ENCODE data around the gene PLPP1.
"Not testable (repeated sequence)": the region's sequence is repeated elsewhere in the genome, so short reads cannot be mapped to it uniquely, and the experiment has no call there.

PLPP1 gene

GRCh38 chr5:55541056-55541635 is 6.4 kb upstream of the PLPP1 start:
- Histone ChIP-seq H3K4me3 (ENCODE audit: low read length) (no peak overlapping the region), H3K36me3 (ENCODE audit: control insufficient read depth, low read depth, low read length) (no peaks in the 10 kb centered on the region), H3K27me3 (ENCODE audit: control insufficient read depth, insufficient read depth, low read length) (no peaks in the 10 kb centered on the region), H3K27ac (ENCODE audit: low read length) (no peak overlapping the region), H3K4me1 (ENCODE audit: control insufficient read depth, low read depth, low read length) (peaks cover 17% of the 10 kb centered on the region), H3K9ac (ENCODE audit: low read length) (no peak overlapping the region), H3K9me3 (ENCODE audit: control insufficient read depth, low read depth, low read length) (no peaks in the 10 kb centered on the region)

GRCh38 chr5:55540525-55540924 is 5.8 kb upstream of the PLPP1 start:
- Histone ChIP-seq H3K27me3 (ENCODE audit: control insufficient read depth, insufficient read depth, low read length) (no peaks in the 10 kb centered on the region), H3K9me3 (ENCODE audit: control insufficient read depth, low read depth, low read length) (no peaks in the 10 kb centered on the region), H3K27ac (ENCODE audit: low read length) (no peak overlapping the region), H3K4me1 (ENCODE audit: control insufficient read depth, low read depth, low read length) (peaks cover 24% of the 10 kb centered on the region), H3K36me3 (ENCODE audit: control insufficient read depth, low read depth, low read length) (no peaks in the 10 kb centered on the region), H3K4me3 (ENCODE audit: low read length) (no peak overlapping the region), H3K9ac (ENCODE audit: low read length) (no peak overlapping the region)

GRCh38 chr5:55540024-55540423 is 5.3 kb upstream of the PLPP1 start:
- no peak overlapping the region for H3K9ac ChIP-seq (ENCODE audit: low read length)
- no peak overlapping the region for H3K4me3 ChIP-seq (ENCODE audit: low read length)
- H3K27me3 ChIP-seq (ENCODE audit: control insufficient read depth, insufficient read depth, low read length): no peaks in the 10 kb centered on the region
- H3K27ac ChIP-seq (ENCODE audit: low read length): no peak overlapping the region
- peaks cover 26% of the 10 kb centered on the region for H3K4me1 ChIP-seq (ENCODE audit: control insufficient read depth, low read depth, low read length)
- no peaks in the 10 kb centered on the region for H3K9me3 ChIP-seq (ENCODE audit: control insufficient read depth, low read depth, low read length)
- no peaks in the 10 kb centered on the region for H3K36me3 ChIP-seq (ENCODE audit: control insufficient read depth, low read depth, low read length)

GRCh38 chr5:55538661-55539060 is 3.9 kb upstream of the PLPP1 start:
- H3K9me3 ChIP-seq (ENCODE audit: control insufficient read depth, low read depth, low read length): no peaks in the 10 kb centered on the region
- no peak overlapping the region for H3K9ac ChIP-seq (ENCODE audit: low read length)
- H3K27ac ChIP-seq (ENCODE audit: low read length): no peak overlapping the region
- H3K36me3 ChIP-seq (ENCODE audit: control insufficient read depth, low read depth, low read length): no peaks in the 10 kb centered on the region
- peaks cover 28% of the 10 kb centered on the region for H3K4me1 ChIP-seq (ENCODE audit: control insufficient read depth, low read depth, low read length)
- H3K4me3 ChIP-seq (ENCODE audit: low read length): no peak overlapping the region
- H3K27me3 ChIP-seq (ENCODE audit: control insufficient read depth, insufficient read depth, low read length): no peaks in the 10 kb centered on the region

- H3K4me1 ChIP-seq (ENCODE audit: control insufficient read depth, low read depth, low read length): peaks cover 31% of the 10 kb centered on the region
- not testable (repeated sequence) for H3K27ac ChIP-seq (ENCODE audit: low read length); H3K27me3 ChIP-seq (ENCODE audit: control insufficient read depth, insufficient read depth, low read length); H3K36me3 ChIP-seq (ENCODE audit: control insufficient read depth, low read depth, low read length); H3K4me3 ChIP-seq (ENCODE audit: low read length); H3K9ac ChIP-seq (ENCODE audit: low read length); H3K9me3 ChIP-seq (ENCODE audit: control insufficient read depth, low read depth, low read length)
These were observed 2.6 kb upstream of the PLPP1 start for GRCh38 chr5:55537315-55537714.

- Histone ChIP-seq H3K4me3 (ENCODE audit: low read length) (peak overlapping the region; percentile 86), H3K4me1 (ENCODE audit: control insufficient read depth, low read depth, low read length) (peaks cover 26% of the 10 kb centered on the region), H3K36me3 (ENCODE audit: control insufficient read depth, low read depth, low read length) (peaks cover under 1% of the 10 kb centered on the region), H3K9ac (ENCODE audit: low read length) (peak overlapping the region; percentile 59), H3K9me3 (ENCODE audit: control insufficient read depth, low read depth, low read length) (no peaks in the 10 kb centered on the region), H3K27ac (ENCODE audit: low read length) (peak overlapping the region; percentile 76), H3K27me3 (ENCODE audit: control insufficient read depth, insufficient read depth, low read length) (no peaks in the 10 kb centered on the region)
These were observed 588 bp upstream of the PLPP1 start for GRCh38 chr5:55535199-55535905.

GRCh38 chr5:55533521-55534435 is 986 bp downstream of the PLPP1 start:
- Histone ChIP-seq H3K36me3 (ENCODE audit: control insufficient read depth, low read depth, low read length) (peaks cover 7% of the 10 kb centered on the region), H3K9ac (ENCODE audit: low read length) (peak overlapping the region; percentile 59), H3K4me1 (ENCODE audit: control insufficient read depth, low read depth, low read length) (peaks cover 25% of the 10 kb centered on the region), H3K9me3 (ENCODE audit: control insufficient read depth, low read depth, low read length) (no peaks in the 10 kb centered on the region), H3K4me3 (ENCODE audit: low read length) (peak overlapping the region; percentile 86), H3K27ac (ENCODE audit: low read length) (no peak overlapping the region), H3K27me3 (ENCODE audit: control insufficient read depth, insufficient read depth, low read length) (no peaks in the 10 kb centered on the region)

GRCh38 chr5:55530669-55531068 is 4.1 kb downstream of the PLPP1 start:
- H3K4me1 ChIP-seq (ENCODE audit: control insufficient read depth, low read depth, low read length): peaks cover 16% of the 10 kb centered on the region

GRCh38 chr5:55524816-55525215 is 9.9 kb downstream of the PLPP1 start:
- no peak overlapping the region for H3K4me3 ChIP-seq (ENCODE audit: low read length)
- H3K4me1 ChIP-seq (ENCODE audit: control insufficient read depth, low read depth, low read length): no peaks in the 10 kb centered on the region
- H3K36me3 ChIP-seq (ENCODE audit: control insufficient read depth, low read depth, low read length): peaks cover under 1% of the 10 kb centered on the region
- H3K27ac ChIP-seq (ENCODE audit: low read length): no peak overlapping the region
- no peaks in the 10 kb centered on the region for H3K27me3 ChIP-seq (ENCODE audit: control insufficient read depth, insufficient read depth, low read length)
- H3K9me3 ChIP-seq (ENCODE audit: control insufficient read depth, low read depth, low read length): no peaks in the 10 kb centered on the region
- H3K9ac ChIP-seq (ENCODE audit: low read length): no peak overlapping the region

More at GRCh38 chr5:55530669-55531068, 4.1 kb downstream of the PLPP1 start:
- Histone ChIP-seq H3K9ac (ENCODE audit: low read length) (no peak overlapping the region), H3K36me3 (ENCODE audit: control insufficient read depth, low read depth, low read length) (peaks cover 7% of the 10 kb centered on the region), H3K27ac (ENCODE audit: low read length) (no peak overlapping the region), H3K27me3 (ENCODE audit: control insufficient read depth, insufficient read depth, low read length) (no peaks in the 10 kb centered on the region), H3K9me3 (ENCODE audit: control insufficient read depth, low read depth, low read length) (no peaks in the 10 kb centered on the region), H3K4me3 (ENCODE audit: low read length) (no peak overlapping the region)

GRCh38 chr5:55523293-55523692 is 11.5 kb downstream of the PLPP1 start:
- Histone ChIP-seq H3K4me1 (ENCODE audit: control insufficient read depth, low read depth, low read length) (peaks cover 5% of the 10 kb centered on the region), H3K27me3 (ENCODE audit: control insufficient read depth, insufficient read depth, low read length) (no peaks in the 10 kb centered on the region), H3K36me3 (ENCODE audit: control insufficient read depth, low read depth, low read length) (no peaks in the 10 kb centered on the region), H3K27ac (ENCODE audit: low read length) (no peak overlapping the region), H3K9me3 (ENCODE audit: control insufficient read depth, low read depth, low read length) (no peaks in the 10 kb centered on the region), H3K4me3 (ENCODE audit: low read length) (no peak overlapping the region), H3K9ac (ENCODE audit: low read length) (no peak overlapping the region)

- Histone ChIP-seq H3K36me3 (ENCODE audit: control insufficient read depth, low read depth, low read length) (no peaks in the 10 kb centered on the region), H3K9ac (ENCODE audit: low read length) (no peak overlapping the region), H3K9me3 (ENCODE audit: control insufficient read depth, low read depth, low read length) (no peaks in the 10 kb centered on the region), H3K4me1 (ENCODE audit: control insufficient read depth, low read depth, low read length) (peaks cover 5% of the 10 kb centered on the region), H3K4me3 (ENCODE audit: low read length) (no peak overlapping the region), H3K27ac (ENCODE audit: low read length) (no peak overlapping the region), H3K27me3 (ENCODE audit: control insufficient read depth, insufficient read depth, low read length) (no peaks in the 10 kb centered on the region)
These were observed 12.9 kb downstream of the PLPP1 start for GRCh38 chr5:55521881-55522280.

Data from iPS-18a (cell line).